Peyer's patch (tissue), 4 donors: ENCODE results near the gene KRT83.

Source experiments
- POLR2A ChIP-seq, 2 donors: fragments of 450-650 bp; IDR thresholded peaks; one replicate each; pipeline ENCODE4 v1.5.1; 2017; ENCODE audit warnings: antibody characterized with exemption in 2 of 2, mild to moderate bottlenecking in 2 of 2, moderate library complexity in 2 of 2
- TF ChIP-seq, protein P1 (sequence below), 6 experiments: fragments of 450-650 bp in 4 of 6; fragments of 200-600 bp in 2 of 6; sonication (generic) in 1 of 6; IDR thresholded peaks; one replicate each; pipeline ENCODE4 v1.5.1; 2017 to 2019; ENCODE audit warnings: antibody characterized with exemption in 6 of 6, mild to moderate bottlenecking in 3 of 6, moderate library complexity in 1 of 6

DNA sequence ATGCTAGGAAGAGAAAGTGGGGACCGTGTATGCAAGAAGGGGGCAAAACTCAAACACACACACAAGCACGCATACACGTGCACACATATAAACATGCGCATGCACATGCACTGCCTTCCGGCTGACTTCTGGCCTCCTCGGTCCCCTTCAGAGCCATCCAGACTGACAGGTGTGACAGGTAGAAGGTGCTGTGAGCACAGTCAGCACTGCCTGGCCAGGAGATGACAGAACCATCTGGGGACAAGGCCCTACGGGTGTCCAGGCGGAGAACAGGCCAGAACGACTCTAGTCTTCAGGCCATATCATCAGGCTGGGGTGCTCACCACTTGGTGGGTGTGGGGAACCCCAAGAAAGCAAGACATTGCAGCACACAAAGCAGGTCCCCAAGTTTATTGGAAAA, 7.3 kb downstream of the KRT83 start:
- TF ChIP-seq, protein P1, sequence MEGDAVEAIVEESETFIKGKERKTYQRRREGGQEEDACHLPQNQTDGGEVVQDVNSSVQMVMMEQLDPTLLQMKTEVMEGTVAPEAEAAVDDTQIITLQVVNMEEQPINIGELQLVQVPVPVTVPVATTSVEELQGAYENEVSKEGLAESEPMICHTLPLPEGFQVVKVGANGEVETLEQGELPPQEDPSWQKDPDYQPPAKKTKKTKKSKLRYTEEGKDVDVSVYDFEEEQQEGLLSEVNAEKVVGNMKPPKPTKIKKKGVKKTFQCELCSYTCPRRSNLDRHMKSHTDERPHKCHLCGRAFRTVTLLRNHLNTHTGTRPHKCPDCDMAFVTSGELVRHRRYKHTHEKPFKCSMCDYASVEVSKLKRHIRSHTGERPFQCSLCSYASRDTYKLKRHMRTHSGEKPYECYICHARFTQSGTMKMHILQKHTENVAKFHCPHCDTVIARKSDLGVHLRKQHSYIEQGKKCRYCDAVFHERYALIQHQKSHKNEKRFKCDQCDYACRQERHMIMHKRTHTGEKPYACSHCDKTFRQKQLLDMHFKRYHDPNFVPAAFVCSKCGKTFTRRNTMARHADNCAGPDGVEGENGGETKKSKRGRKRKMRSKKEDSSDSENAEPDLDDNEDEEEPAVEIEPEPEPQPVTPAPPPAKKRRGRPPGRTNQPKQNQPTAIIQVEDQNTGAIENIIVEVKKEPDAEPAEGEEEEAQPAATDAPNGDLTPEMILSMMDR (IDR thresholded peaks at IDR 0.05) = no peak
- TF ChIP-seq POLR2A (IDR thresholded peaks at IDR 0.05) = no peak
